VCaP (cell line): ENCODE measurements around the gene KIAA0825.

Experiments used
- H3K27ac ChIP-seq: fragments of 450-650 bp; 2 replicates; pipeline ENCODE4 v1.5.1; 2017
- TF ChIP-seq, protein P1 (sequence below): fragments of 450-650 bp; conservative IDR thresholded peaks from 2 replicates; pipeline ENCODE4 v1.5.1; 2017; ENCODE audit warnings: mild to moderate bottlenecking, moderate library complexity

Gene KIAA0825

DNA sequence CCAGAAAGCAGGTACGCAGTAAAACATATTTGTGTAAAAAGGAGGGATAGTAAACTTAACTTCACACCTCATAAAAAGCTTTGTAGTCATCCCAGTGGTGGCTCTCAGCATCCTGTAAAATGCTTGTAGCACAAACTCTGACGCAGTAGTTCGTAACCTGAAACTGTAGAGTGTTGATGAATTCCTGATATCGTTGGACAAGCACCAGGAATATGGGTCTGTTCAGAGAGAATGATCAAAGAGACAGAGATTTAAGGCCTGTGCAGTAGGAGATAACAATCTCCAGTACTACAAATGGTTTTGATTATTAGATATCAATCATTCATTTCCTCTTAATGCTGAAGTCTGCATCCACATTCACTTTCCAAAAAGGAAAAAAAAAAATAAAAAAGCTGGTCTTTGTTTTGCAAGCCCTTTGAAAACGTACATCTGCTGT, 148.5 kb downstream of the KIAA0825 start:
- TF ChIP-seq, protein P1, sequence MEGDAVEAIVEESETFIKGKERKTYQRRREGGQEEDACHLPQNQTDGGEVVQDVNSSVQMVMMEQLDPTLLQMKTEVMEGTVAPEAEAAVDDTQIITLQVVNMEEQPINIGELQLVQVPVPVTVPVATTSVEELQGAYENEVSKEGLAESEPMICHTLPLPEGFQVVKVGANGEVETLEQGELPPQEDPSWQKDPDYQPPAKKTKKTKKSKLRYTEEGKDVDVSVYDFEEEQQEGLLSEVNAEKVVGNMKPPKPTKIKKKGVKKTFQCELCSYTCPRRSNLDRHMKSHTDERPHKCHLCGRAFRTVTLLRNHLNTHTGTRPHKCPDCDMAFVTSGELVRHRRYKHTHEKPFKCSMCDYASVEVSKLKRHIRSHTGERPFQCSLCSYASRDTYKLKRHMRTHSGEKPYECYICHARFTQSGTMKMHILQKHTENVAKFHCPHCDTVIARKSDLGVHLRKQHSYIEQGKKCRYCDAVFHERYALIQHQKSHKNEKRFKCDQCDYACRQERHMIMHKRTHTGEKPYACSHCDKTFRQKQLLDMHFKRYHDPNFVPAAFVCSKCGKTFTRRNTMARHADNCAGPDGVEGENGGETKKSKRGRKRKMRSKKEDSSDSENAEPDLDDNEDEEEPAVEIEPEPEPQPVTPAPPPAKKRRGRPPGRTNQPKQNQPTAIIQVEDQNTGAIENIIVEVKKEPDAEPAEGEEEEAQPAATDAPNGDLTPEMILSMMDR: no peak
- H3K27ac ChIP-seq: peak overlapping the region; percentile 78; the same call in 1 of the 2 replicates

DNA sequence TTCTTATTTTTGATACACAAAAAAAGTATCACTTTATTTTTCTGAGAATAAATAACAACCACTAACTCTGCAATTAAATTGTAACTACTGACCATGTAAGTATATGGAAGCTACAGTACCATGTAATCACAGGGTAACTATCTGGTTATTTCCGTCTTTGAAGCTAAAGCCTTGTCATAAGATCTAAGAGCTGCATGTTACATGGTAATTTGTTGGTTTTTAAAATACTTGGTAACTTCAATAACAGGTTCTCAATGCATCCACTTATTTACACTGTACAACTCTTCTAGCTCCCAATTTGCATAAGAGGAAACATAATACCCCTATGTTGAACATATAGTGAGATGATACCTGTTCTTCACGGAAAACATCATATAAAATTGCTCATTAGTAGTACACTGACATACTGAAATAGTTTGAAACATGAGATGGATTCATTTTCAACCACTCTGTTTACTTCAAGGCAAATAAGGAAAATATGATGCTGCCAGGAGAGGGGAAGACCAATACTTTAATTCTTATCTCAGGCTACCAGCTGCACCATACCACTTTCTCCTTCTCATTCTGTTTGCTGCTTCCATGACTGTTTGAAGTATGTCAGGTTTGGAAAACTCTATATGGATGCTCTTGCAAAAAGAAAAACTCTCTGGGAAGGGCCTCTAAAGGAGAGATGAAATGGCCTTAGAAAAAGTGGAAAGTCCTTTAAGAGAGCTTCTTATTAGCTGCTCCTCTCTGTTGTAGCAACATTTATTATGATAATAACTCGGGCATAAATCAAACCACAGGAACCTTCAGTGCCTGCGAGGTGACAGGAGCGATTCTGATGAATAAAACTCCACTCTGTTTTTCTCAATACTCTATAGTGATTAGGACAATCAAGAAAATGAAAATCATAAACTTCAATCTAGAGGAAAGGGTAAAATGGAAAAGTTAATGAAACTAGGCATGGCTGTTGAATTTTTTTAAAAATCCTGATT, 150.2 kb downstream of the KIAA0825 start:
- H3K27ac ChIP-seq: peak overlapping the region; percentile 78
- TF ChIP-seq, protein P1: no peak

DNA sequence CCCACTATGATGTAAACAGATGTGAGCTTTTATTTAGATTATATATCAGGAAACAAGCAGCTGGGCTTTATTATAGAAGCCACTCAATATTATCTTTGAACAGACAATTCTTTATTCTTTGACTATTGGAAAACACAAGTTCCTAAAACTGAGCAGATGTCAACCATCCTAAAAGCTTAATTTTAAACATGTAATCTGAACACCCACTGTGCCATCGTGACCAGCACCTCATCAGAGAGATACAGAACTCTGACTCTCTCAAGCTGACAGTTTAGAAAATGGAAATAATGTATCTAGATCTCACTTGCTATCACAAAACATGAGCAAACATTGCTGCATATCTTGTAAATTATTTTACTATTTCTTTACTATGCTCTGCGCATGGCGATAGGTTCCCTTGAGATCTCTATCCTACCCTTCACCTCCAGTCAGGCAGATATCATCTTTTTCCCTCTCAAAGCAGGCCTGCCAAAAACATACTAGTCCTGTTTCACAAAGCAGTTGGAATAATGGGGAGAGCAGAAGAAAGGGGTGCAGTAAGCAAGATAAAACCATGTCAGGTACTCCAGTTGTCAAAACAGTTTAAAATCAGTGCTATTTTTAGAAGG, 151.0 kb downstream of the KIAA0825 start:
- peak overlapping the region; percentile 78 for H3K27ac ChIP-seq
- TF ChIP-seq, protein P1: no peak

DNA sequence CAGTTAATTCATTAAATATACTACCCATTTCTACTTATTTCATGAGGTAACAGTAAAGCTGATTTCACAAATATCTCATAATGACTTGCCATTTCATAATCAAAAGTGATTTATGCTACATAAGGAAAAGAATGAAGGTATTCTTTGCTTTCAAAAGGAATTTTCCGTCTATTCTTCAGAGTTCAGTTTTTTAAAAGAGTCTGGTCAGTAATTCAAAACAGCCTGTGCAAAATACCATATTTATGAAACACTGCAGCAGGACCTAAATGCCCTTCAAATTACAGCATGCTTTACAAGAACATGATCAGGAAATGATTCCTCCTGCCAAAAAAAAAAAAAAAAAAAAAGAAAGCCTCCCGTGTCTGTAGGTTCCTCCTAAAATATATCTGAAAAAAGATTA, 154.7 kb downstream of the KIAA0825 start:
- no peak overlapping the region for H3K27ac ChIP-seq

DNA sequence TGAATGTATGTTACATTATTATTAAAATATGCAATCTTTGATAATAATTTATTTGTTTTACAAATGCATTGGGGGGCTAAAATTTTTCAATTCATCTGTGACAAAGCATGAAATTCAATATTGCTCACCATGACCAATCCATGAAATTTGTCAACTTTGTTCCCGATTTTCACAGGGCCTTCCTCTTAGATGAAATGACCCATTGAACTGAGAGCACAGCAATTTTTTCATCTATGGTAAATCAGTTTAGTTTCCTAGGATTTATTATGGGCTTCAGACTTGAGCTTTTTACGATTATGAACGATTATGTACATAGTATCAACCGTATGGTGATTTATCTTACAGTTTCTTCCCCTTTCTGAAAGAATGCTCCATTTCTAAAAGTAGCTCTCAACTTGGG, 157.3 kb downstream of the KIAA0825 start:
- no peak overlapping the region for H3K27ac ChIP-seq
- TF ChIP-seq, protein P1: no peak

More for the DNA sequence above, 154.7 kb downstream of the KIAA0825 start:
- TF ChIP-seq, protein P1: no peak

DNA sequence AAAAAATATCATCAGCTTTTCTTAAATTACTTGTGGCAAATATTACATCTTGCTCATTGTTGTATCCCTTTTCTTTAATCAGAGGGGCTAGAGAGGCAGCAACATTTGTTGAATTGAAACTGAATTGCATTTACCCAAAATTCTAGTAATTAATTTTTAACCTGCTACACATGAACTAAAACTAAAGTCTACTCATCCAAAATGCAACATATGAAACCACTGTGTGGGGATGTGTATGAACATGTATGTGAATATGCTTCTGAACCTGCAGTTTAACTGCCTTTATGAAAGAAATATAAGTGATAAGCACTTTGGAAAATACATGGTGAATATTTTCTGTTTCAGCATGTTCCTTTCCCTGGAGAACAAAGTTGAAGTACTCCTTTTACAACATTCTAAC, 158.5 kb downstream of the KIAA0825 start:
- TF ChIP-seq, protein P1: no peak
- no peak overlapping the region for H3K27ac ChIP-seq

DNA sequence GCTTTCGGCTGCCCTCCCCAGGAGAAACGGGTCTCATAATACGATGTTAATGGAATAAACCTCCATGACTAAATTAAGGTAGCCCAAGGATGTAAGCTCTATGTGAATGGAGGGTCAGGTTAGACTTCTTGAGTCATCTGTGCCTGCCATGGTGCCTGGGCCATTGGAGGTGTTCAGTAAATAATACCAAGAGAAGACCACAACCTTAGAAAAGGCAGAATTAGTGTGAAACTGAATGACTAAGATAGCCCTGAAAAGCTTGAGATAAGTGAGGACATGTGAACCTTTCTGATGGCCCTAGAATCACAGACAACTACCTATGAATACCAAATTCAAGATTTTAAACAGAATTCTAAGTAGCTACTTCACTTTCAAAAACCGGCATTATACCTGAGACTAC, 160.6 kb downstream of the KIAA0825 start:
- no peak overlapping the region for H3K27ac ChIP-seq
- TF ChIP-seq, protein P1: no peak
